SK-N-SH (cell line): ENCODE results near the gene NAA38.

ENCODE experiments used
- CTCF ChIP-seq: fragments of 200-600 bp; sonication (generic); IDR thresholded peaks from 2 replicates; pipeline ENCODE4 v1.6.1; 2017; ENCODE audit warnings: antibody characterized with exemption, mild to moderate bottlenecking, moderate library complexity
- EP300 ChIP-seq, 2 experiments: IDR thresholded peaks; 2 replicates each; pipeline versions ENCODE4 v1.4.0 to v1.6.1; 2012; ENCODE audit warnings: borderline replicate concordance in 1 of 2, low read depth in 1 of 2, low read length in 1 of 2
- GABPA ChIP-seq: IDR thresholded peaks from 2 replicates; pipeline ENCODE4 v1.4.0; 2012; ENCODE audit warnings: low read depth, mild to moderate bottlenecking
- JUND ChIP-seq: IDR thresholded peaks from 2 replicates; pipeline ENCODE4 v1.4.0; 2012
- MAX ChIP-seq: IDR thresholded peaks from 2 replicates; pipeline ENCODE4 v1.4.0; 2012; ENCODE audit warnings: low read depth
- MEF2A ChIP-seq: IDR thresholded peaks from 2 replicates; pipeline ENCODE4 v1.4.0; 2012; ENCODE audit warnings: low read depth, borderline replicate concordance
- POLR2AphosphoS5 ChIP-seq: IDR thresholded peaks from 2 replicates; pipeline ENCODE4 v1.6.1; 2012; ENCODE audit warnings: low read depth, low read length
- REST ChIP-seq: IDR thresholded peaks from 2 replicates; pipeline ENCODE4 v1.6.1; 2012; ENCODE audit warnings: mild to moderate bottlenecking, low read depth, low read length, moderate library complexity
- RFX5 ChIP-seq: IDR thresholded peaks from 2 replicates; pipeline ENCODE4 v1.6.1; 2012; ENCODE audit warnings: mild to moderate bottlenecking, improper control_type of control experiment, low read length
- SIN3A ChIP-seq: IDR thresholded peaks from 2 replicates; pipeline ENCODE4 v1.6.1; 2012; ENCODE audit warnings: low read depth, mild to moderate bottlenecking, low read length, moderate library complexity, borderline replicate concordance
- TAF1 ChIP-seq: IDR thresholded peaks from 2 replicates; pipeline ENCODE4 v1.6.1; 2012; ENCODE audit warnings: low read depth, mild to moderate bottlenecking, low read length, moderate library complexity, borderline replicate concordance
- TCF12 ChIP-seq: IDR thresholded peaks from 2 replicates; pipeline ENCODE4 v1.4.0; 2012
- ZBTB33 ChIP-seq: IDR thresholded peaks from 2 replicates; pipeline ENCODE4 v1.4.0; 2012; ENCODE audit warnings: low read depth, borderline replicate concordance

DNA sequence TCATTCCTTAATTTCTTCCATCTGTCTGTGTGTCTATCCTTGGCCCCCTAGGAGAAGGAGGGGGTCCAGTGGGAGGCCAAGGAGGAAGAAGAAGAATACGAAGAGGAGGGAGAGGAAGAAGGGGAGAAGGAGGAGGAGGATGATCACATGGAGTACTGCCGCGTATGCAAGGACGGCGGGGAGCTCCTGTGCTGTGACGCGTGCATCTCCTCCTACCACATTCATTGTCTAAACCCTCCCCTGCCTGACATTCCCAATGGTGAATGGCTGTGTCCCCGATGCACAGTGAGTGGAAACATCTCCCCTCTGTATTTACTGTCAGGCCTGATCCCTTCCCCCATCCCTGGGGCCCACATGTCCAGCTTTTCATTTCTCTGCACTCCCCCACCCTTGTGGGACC is 37.5 kb upstream of the NAA38 start:
- TF ChIP-seq CTCF, result no peak
- no peak for TF ChIP-seq MEF2A
- TF ChIP-seq TAF1, result no peak
- no peak for TF ChIP-seq EP300 (IDR thresholded peaks at IDR 0.05; ENCODE audit: borderline replicate concordance in 1 of 2, low read depth in 1 of 2, low read length in 1 of 2)
- no peak for TF ChIP-seq RFX5
- TF ChIP-seq SIN3A, result no peak
- TF ChIP-seq ZBTB33, result no peak
- no peak for TF ChIP-seq POLR2AphosphoS5
- TF ChIP-seq TCF12, result no peak
- TF ChIP-seq MAX, result no peak
- no peak for TF ChIP-seq REST
- TF ChIP-seq GABPA, result no peak
- TF ChIP-seq JUND, result no peak
